ENCODE measurements around the gene DDX1. TPM values are rescaled to one million over a fixed set of nuclear protein-coding genes. Genes with fewer than 3 reads are reported as not detected.

Gene DDX1
- total and polyA plus RNA-seq, 10 of the 15 experiments (the other 5 are each of a cell fraction or from before 2014, with no cell fraction given) = 53.2 to 134 (median 85.6) TPM

DNA sequence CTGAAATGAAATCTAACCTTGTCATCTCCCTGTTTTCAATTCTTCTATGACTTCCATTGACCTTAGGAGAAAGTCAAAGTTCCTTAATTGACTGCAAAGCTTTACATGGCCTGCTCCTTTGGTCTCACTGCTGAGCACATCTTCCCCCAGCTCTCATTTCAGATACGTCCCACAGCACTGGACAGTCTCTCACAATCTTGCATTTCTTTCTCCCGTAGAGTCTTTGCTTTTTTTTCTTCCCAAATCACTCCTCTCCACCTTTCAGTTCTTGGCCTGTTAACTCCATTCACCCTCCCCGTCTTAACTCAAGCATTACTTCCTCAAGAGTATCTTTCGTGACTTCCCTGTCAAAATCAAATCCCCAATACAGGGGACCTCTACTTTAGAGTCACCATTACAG is 67.2 kb downstream of the DDX1 start (continued):
- TF ChIP-seq, protein P1, sequence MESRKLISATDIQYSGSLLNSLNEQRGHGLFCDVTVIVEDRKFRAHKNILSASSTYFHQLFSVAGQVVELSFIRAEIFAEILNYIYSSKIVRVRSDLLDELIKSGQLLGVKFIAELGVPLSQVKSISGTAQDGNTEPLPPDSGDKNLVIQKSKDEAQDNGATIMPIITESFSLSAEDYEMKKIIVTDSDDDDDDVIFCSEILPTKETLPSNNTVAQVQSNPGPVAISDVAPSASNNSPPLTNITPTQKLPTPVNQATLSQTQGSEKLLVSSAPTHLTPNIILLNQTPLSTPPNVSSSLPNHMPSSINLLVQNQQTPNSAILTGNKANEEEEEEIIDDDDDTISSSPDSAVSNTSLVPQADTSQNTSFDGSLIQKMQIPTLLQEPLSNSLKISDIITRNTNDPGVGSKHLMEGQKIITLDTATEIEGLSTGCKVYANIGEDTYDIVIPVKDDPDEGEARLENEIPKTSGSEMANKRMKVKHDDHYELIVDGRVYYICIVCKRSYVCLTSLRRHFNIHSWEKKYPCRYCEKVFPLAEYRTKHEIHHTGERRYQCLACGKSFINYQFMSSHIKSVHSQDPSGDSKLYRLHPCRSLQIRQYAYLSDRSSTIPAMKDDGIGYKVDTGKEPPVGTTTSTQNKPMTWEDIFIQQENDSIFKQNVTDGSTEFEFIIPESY (IDR thresholded peaks at IDR 0.05) = no peak
- TF ChIP-seq CBX3 (IDR thresholded peaks at IDR 0.05; ENCODE audit: borderline replicate concordance, low read depth) (no peak), PAX8 (IDR thresholded peaks at IDR 0.05) (no peak), YBX1 (IDR thresholded peaks at IDR 0.05) (no peak), NR2C1 (IDR thresholded peaks at IDR 0.05) (no peak), IKZF1 (conservative IDR thresholded peaks at IDR 0.05) (no peak), MYB (IDR thresholded peaks at IDR 0.05; ENCODE audit: borderline replicate concordance, low read depth, low read length) (no peak)

DNA sequence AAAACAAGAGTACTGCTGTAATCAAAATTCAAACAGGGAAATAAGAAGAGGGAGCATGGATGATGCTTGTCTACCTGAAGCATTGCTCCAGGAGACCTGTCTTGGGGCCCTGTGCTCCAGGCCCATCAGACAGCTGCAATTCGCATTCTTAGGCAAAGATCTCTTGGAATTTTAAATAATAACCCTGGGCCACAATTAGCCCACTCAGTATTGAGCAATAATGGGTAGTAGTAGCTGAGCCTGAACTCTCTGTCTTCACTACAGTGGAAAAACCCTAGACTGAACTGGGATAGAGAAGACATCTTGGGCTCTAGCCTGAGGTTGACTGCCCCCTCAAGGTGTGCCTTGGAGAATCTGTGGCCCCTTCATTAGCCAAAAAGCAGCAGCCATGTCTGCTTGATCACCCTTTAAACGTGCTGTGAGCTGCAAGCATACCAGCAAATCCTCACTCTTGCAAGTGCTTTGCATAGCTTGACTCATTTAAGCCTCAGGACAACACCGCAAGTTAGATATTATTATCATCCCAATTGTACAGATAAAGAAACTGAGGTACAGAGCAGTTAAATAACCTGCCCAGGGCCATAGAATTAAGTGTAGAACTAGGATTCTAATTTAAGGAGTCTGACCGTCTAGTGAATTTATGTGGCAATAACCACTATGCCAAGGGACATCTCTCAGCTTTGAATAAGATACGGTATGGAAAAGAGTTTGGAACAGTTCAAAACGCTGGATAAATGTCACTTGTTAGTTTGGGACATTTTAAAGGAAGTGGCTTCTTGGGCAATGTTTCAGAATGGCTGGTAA is 69.0 kb downstream of the DDX1 start:
- Histone ChIP-seq H4K20me1 (ENCODE audit: control insufficient read depth, insufficient read depth) (no peaks in the 10 kb centered on the region), H3K4me2 (ENCODE audit: control insufficient read depth, insufficient read depth) (no peak overlapping the region), H3K9ac (ENCODE audit: control insufficient read depth, insufficient read depth, low read length) (no peak overlapping the region), H2AFZ (ENCODE audit: control insufficient read depth, low read depth, low read length) (no peak overlapping the region), H3K27me3 (replicated peaks in 1 of 2; ENCODE audit: control insufficient read depth in 2 of 2, insufficient read depth in 2 of 2, low read length in 1 of 2) (no peaks in the 10 kb centered on the region; a peak in 1 of 4 replicates), H3K9me3 (replicated peaks; ENCODE audit: control insufficient read depth, insufficient read depth, low read length) (no peaks in the 10 kb centered on the region), H3K27ac (ENCODE audit: control insufficient read depth, insufficient read depth) (no peak overlapping the region), H3K4me1 (ENCODE audit: control insufficient read depth, insufficient read depth, low read length) (no peaks in the 10 kb centered on the region), H3K36me3 (ENCODE audit: control insufficient read depth in 2 of 2, insufficient read depth in 2 of 2, low read length in 1 of 2) (no peaks in the 10 kb centered on the region), H3K4me3 (no peak overlapping the region), H3K79me2 (ENCODE audit: control insufficient read depth, insufficient read depth, low read length) (no peaks in the 10 kb centered on the region)
- RAD21 ChIA-PET (ENCODE audit: unreplicated experiment) = no interaction called here
- FAIRE-seq = no peak
- WGBS (ENCODE audit: insufficient coverage, insufficient replicate concordance, low lambda C conversion rate, missing lambda C conversion rate) = 38% methylated on average over 6 of the region's 6 CpGs
- in situ Hi-C loops (cut with MboI) = no loop called here
- POLR2A ChIA-PET = no interaction called here
- SMC1A ChIA-PET (ENCODE audit: uncharacterized antibody, unreplicated experiment) = no interaction called here
- no peak for ATAC-seq
- intact Hi-C loops (cut with micrococcal nuclease; ENCODE audit: unreplicated experiment) = no loop called here
- CTCF ChIA-PET = interaction anchor here (0.7 to 1.0 kb wide), 2 partner anchors 94 to 159 kb away, joined by 3 read pairs; no protein-coding TSS in a partner anchor
- DNase-seq (ENCODE audit: low read depth, low spot score) = no peak
- BruUV-seq (replicated peaks) = no TSS peak
- TF ChIP-seq, protein P2, sequence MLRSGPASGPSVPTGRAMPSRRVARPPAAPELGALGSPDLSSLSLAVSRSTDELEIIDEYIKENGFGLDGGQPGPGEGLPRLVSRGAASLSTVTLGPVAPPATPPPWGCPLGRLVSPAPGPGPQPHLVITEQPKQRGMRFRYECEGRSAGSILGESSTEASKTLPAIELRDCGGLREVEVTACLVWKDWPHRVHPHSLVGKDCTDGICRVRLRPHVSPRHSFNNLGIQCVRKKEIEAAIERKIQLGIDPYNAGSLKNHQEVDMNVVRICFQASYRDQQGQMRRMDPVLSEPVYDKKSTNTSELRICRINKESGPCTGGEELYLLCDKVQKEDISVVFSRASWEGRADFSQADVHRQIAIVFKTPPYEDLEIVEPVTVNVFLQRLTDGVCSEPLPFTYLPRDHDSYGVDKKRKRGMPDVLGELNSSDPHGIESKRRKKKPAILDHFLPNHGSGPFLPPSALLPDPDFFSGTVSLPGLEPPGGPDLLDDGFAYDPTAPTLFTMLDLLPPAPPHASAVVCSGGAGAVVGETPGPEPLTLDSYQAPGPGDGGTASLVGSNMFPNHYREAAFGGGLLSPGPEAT (IDR thresholded peaks at IDR 0.05; ENCODE audit: low read depth) = no peak
- TF ChIP-seq SRF (IDR thresholded peaks at IDR 0.05; ENCODE audit: low read depth in 2 of 2, low read length in 2 of 2) (no peak), SUPT20H (IDR thresholded peaks at IDR 0.05; ENCODE audit: borderline replicate concordance, control insufficient read depth, low read depth, low read length) (no peak)
- TF ChIP-seq, protein P3, sequence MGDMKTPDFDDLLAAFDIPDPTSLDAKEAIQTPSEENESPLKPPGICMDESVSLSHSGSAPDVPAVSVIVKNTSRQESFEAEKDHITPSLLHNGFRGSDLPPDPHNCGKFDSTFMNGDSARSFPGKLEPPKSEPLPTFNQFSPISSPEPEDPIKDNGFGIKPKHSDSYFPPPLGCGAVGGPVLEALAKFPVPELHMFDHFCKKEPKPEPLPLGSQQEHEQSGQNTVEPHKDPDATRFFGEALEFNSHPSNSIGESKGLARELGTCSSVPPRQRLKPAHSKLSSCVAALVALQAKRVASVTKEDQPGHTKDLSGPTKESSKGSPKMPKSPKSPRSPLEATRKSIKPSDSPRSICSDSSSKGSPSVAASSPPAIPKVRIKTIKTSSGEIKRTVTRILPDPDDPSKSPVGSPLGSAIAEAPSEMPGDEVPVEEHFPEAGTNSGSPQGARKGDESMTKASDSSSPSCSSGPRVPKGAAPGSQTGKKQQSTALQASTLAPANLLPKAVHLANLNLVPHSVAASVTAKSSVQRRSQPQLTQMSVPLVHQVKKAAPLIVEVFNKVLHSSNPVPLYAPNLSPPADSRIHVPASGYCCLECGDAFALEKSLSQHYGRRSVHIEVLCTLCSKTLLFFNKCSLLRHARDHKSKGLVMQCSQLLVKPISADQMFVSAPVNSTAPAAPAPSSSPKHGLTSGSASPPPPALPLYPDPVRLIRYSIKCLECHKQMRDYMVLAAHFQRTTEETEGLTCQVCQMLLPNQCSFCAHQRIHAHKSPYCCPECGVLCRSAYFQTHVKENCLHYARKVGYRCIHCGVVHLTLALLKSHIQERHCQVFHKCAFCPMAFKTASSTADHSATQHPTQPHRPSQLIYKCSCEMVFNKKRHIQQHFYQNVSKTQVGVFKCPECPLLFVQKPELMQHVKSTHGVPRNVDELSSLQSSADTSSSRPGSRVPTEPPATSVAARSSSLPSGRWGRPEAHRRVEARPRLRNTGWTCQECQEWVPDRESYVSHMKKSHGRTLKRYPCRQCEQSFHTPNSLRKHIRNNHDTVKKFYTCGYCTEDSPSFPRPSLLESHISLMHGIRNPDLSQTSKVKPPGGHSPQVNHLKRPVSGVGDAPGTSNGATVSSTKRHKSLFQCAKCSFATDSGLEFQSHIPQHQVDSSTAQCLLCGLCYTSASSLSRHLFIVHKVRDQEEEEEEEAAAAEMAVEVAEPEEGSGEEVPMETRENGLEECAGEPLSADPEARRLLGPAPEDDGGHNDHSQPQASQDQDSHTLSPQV (IDR thresholded peaks at IDR 0.05) = no peak
